Activated T-cell treated with anti-CD3 and anti-CD28 coated beads, Interleukin-2, amount 50 U/mL, for 4 hours (primary cell): Measurements from ENCODE around the gene ATP4B. TPM values are rescaled to one million over a fixed set of nuclear protein-coding genes. Genes with fewer than 3 reads are reported as not detected.

ENCODE experiments used
- ATAC-seq, 2 donors: fragments of 200-7000 bp; cut with Tn5 transposase; one replicate each; pipeline ENCODE4 v1.10.0; 2021
- DNase-seq: peaks from one replicate; pipeline ENCODE4 v3.0.0-alpha.2; 2020
- H3K27me3 Mint-ChIP-seq: one replicate; pipeline ENCODE4 v1.8.0; 2021; ENCODE audit warnings: low read depth, mixed read lengths
- H3K36me3 Mint-ChIP-seq: one replicate; pipeline ENCODE4 v1.8.0; 2022; ENCODE audit warnings: mixed read lengths; ENCODE audit not compliant: insufficient read depth
- H3K4me1 Mint-ChIP-seq: one replicate; pipeline ENCODE4 v1.8.0; 2021; ENCODE audit warnings: low read depth, mixed read lengths
- H3K4me3 Mint-ChIP-seq: one replicate; pipeline ENCODE4 v1.8.0; 2021; ENCODE audit warnings: mild to moderate bottlenecking, moderate library complexity, mixed read lengths
- H3K9me3 Mint-ChIP-seq: one replicate; pipeline ENCODE4 v1.8.0; 2021; ENCODE audit warnings: mixed read lengths
- total RNA-seq, 3 donors: library from RNA; stranded (reverse); gene quantifications; one replicate each; pipeline ENCODE4 v1.2.1, GENCODE V29; 2021

Gene ATP4B
- total RNA-seq, 3 donors from 2014 or later, result not detected

- Mint-ChIP-seq H3K27me3 (peaks cover 9% of the 10 kb centered on the region), H3K4me1 (no peaks in the 10 kb centered on the region), H3K4me3 (no peak overlapping the region), H3K36me3 (no peaks in the 10 kb centered on the region), H3K9me3 (peaks cover 18% of the 10 kb centered on the region)
- ATAC-seq (no peak), DNase-seq (no peak)
These were observed 7.0 kb upstream of the ATP4B start for GRCh38 chr13:113664751-113665596.

GRCh38 chr13:113663934-113664333, 5.9 kb upstream of the ATP4B start:
- ATAC-seq (no peak), DNase-seq (no peak)
- Mint-ChIP-seq H3K4me1 (no peaks in the 10 kb centered on the region), H3K27me3 (peaks cover 9% of the 10 kb centered on the region), H3K9me3 (peaks cover 18% of the 10 kb centered on the region), H3K36me3 (no peaks in the 10 kb centered on the region), H3K4me3 (no peak overlapping the region)

- Mint-ChIP-seq H3K4me3 (no peak overlapping the region), H3K9me3 (peaks cover 18% of the 10 kb centered on the region), H3K27me3 (peaks cover 6% of the 10 kb centered on the region), H3K4me1 (no peaks in the 10 kb centered on the region), H3K36me3 (no peaks in the 10 kb centered on the region)
- no peak for DNase-seq
- no peak for ATAC-seq
These were observed 3.5 kb upstream of the ATP4B start for GRCh38 chr13:113661509-113661908.

GRCh38 chr13:113660066-113660465, 2.1 kb upstream of the ATP4B start:
- DNase-seq (no peak), ATAC-seq (no peak)
- H3K4me3 Mint-ChIP-seq, result no peak overlapping the region
- no peaks in the 10 kb centered on the region for H3K4me1 Mint-ChIP-seq
- H3K9me3 Mint-ChIP-seq, result peaks cover 18% of the 10 kb centered on the region
- no peaks in the 10 kb centered on the region for H3K36me3 Mint-ChIP-seq
- peaks cover 2% of the 10 kb centered on the region for H3K27me3 Mint-ChIP-seq

- DNase-seq (no peak), ATAC-seq (no peak)
- Mint-ChIP-seq H3K4me3 (no peak overlapping the region), H3K36me3 (no peaks in the 10 kb centered on the region), H3K9me3 (peaks cover 18% of the 10 kb centered on the region), H3K4me1 (no peaks in the 10 kb centered on the region), H3K27me3 (no peaks in the 10 kb centered on the region)
These were observed 1.3 kb upstream of the ATP4B start for GRCh38 chr13:113659337-113659736.

- peaks cover 2% of the 10 kb centered on the region for H3K4me1 Mint-ChIP-seq
- no peak for ATAC-seq
- no peaks in the 10 kb centered on the region for H3K36me3 Mint-ChIP-seq
- peaks cover 18% of the 10 kb centered on the region for H3K9me3 Mint-ChIP-seq
- no peak for DNase-seq
- no peak overlapping the region for H3K4me3 Mint-ChIP-seq
- H3K27me3 Mint-ChIP-seq, result no peaks in the 10 kb centered on the region
These were observed 838 bp upstream of the ATP4B start for GRCh38 chr13:113658836-113659235.

GRCh38 chr13:113656831-113657671, 947 bp downstream of the ATP4B start:
- Mint-ChIP-seq H3K36me3 (no peaks in the 10 kb centered on the region), H3K9me3 (peaks cover 15% of the 10 kb centered on the region), H3K27me3 (no peaks in the 10 kb centered on the region), H3K4me3 (no peak overlapping the region), H3K4me1 (peaks cover 7% of the 10 kb centered on the region)
- DNase-seq, result no peak
- no peak for ATAC-seq

GRCh38 chr13:113656003-113656588, 1.9 kb downstream of the ATP4B start:
- DNase-seq (no peak), ATAC-seq (no peak)
- H3K36me3 Mint-ChIP-seq, result no peaks in the 10 kb centered on the region

GRCh38 chr13:113655346-113656002, 2.5 kb downstream of the ATP4B start:
- H3K4me1 Mint-ChIP-seq, result peaks cover 7% of the 10 kb centered on the region
- ATAC-seq (no peak), DNase-seq (no peak)
- no peaks in the 10 kb centered on the region for H3K9me3 Mint-ChIP-seq
- H3K36me3 Mint-ChIP-seq, result no peaks in the 10 kb centered on the region
- H3K4me3 Mint-ChIP-seq, result no peak overlapping the region
- no peaks in the 10 kb centered on the region for H3K27me3 Mint-ChIP-seq

More at GRCh38 chr13:113656003-113656588, 1.9 kb downstream of the ATP4B start:
- Mint-ChIP-seq H3K27me3 (no peaks in the 10 kb centered on the region), H3K4me1 (peaks cover 7% of the 10 kb centered on the region), H3K4me3 (no peak overlapping the region), H3K9me3 (peaks cover 6% of the 10 kb centered on the region)

GRCh38 chr13:113654591-113655345, 3.2 kb downstream of the ATP4B start:
- H3K4me3 Mint-ChIP-seq, result no peak overlapping the region
- no peaks in the 10 kb centered on the region for H3K9me3 Mint-ChIP-seq
- H3K36me3 Mint-ChIP-seq, result no peaks in the 10 kb centered on the region
- no peaks in the 10 kb centered on the region for H3K27me3 Mint-ChIP-seq
- DNase-seq (no peak), ATAC-seq (no peak)
- H3K4me1 Mint-ChIP-seq, result peaks cover 7% of the 10 kb centered on the region

GRCh38 chr13:113654175-113654560, 3.8 kb downstream of the ATP4B start:
- peaks cover 7% of the 10 kb centered on the region for H3K4me1 Mint-ChIP-seq
- no peaks in the 10 kb centered on the region for H3K9me3 Mint-ChIP-seq
- no peak for DNase-seq
- ATAC-seq, result no peak
- H3K27me3 Mint-ChIP-seq, result no peaks in the 10 kb centered on the region
- no peak overlapping the region for H3K4me3 Mint-ChIP-seq
- no peaks in the 10 kb centered on the region for H3K36me3 Mint-ChIP-seq

GRCh38 chr13:113653264-113654174, 4.5 kb downstream of the ATP4B start:
- no peak overlapping the region for H3K4me3 Mint-ChIP-seq

More at GRCh38 chr13:113653264-113654174, 4.5 kb downstream of the ATP4B start:
- ATAC-seq (peak in 1 of 2 donors; percentile 47), DNase-seq (no peak)
- Mint-ChIP-seq H3K4me1 (peaks cover 7% of the 10 kb centered on the region), H3K9me3 (no peaks in the 10 kb centered on the region), H3K27me3 (no peaks in the 10 kb centered on the region), H3K36me3 (no peaks in the 10 kb centered on the region)
